HT-29 (cell line): ENCODE measurements around the gene ENSA. TPM values are rescaled to one million over a fixed set of nuclear protein-coding genes. Genes with fewer than 3 reads are reported as not detected.
A peak's percentile ranks its signal among the peaks of the same experiment; 100 is the strongest.
"Not testable (repeated sequence)": the region's sequence is repeated elsewhere in the genome, so short reads cannot be mapped to it uniquely, and the experiment has no call there.

Experiments used
- DNase-seq: peaks from one replicate; pipeline ENCODE4 v3.0.0-alpha.2; 2015; ENCODE audit warnings: low spot score
- small RNA-seq: library from RNA; depleted of rRNA; stranded (forward); fragments of <200 nt; gene quantifications from one replicate; pipeline ENCODE3, GENCODE V24; 2014
- total RNA-seq: library from RNA; depleted of rRNA; stranded (reverse); fragments of >200 nt; shearing (Covaris generic); gene quantifications from 2 replicates; pipeline ENCODE4 v1.2.3, GENCODE V29; 2014; rRNA removed

Gene ENSA
- total RNA-seq, 1 experiment from 2014 or later = 163 TPM

GRCh38 chr1:150580966-150581365 lies 48.4 kb downstream of the ENSA start:
- DNase-seq = not testable (repeated sequence)

- DNase-seq = no peak
Measured at GRCh38 chr1:150579945-150580642, 49.3 kb downstream of the ENSA start.

- DNase-seq = peak; percentile 94
Measured at GRCh38 chr1:150579110-150579944, 50.1 kb downstream of the ENSA start, which contains the start of gene MCL1. MCL1 (minus strand) TSS chr1:150579610; CDS start chr1:150579530, 80 bp downstream.

GRCh38 chr1:150578272-150579109 lies 50.9 kb downstream of the ENSA start:
- DNase-seq = peak; percentile 65

GRCh38 chr1:150577557-150578271 lies 51.7 kb downstream of the ENSA start:
- peak; percentile 53 for DNase-seq

DNA sequence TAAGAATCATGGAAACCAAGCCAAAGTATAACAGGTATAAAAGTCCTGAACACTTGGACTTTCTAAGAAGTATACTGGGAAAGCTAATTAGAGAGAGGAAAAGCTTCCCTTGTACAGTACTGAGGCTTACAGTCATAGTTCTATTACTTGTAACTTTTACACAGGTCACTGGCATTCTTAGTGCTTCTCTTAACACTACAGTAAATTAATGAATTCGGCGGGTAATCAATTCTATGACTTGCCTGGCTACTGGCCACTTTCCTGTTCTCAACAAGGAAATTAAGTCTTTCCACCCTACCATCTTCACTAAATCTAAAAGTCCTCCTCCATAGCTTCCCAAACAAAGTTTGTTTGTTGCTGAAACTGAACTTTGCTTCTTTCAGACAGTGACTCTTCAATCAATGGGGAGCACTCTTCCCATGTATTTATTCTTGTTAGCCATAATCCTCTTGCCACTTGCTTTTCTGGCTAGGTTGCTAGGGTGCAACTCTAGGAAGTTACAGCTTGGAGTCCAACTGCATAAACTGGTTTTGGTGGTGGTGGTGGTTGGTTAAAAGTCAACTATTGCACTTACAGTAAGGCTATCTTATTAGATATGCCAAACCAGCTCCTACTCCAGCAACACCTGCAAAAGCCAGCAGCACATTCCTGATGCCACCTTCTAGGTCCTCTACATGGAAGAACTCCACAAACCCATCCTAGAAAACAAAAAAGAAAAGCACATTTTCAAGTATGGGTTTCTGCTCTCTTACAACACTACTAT lies 52.4 kb downstream of the ENSA start:
- DNase-seq = peak; percentile 52

DNA sequence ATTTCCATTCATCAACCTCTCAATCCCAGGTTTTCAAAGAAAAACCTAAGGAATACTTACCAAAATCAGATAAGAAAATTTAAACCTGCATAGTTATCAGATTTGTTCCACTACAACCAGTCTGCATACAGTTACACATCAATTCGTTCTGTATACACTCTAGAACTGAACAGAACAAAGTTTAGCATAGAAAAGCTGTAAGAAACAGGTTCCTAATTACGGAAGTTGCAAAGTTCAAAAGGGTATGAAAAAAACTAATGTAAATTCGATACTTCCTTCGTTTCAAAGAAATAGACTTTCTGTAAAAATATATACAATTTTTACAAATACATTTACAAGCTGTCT lies 53.1 kb downstream of the ENSA start:
- DNase-seq = peak; percentile 28

DNA sequence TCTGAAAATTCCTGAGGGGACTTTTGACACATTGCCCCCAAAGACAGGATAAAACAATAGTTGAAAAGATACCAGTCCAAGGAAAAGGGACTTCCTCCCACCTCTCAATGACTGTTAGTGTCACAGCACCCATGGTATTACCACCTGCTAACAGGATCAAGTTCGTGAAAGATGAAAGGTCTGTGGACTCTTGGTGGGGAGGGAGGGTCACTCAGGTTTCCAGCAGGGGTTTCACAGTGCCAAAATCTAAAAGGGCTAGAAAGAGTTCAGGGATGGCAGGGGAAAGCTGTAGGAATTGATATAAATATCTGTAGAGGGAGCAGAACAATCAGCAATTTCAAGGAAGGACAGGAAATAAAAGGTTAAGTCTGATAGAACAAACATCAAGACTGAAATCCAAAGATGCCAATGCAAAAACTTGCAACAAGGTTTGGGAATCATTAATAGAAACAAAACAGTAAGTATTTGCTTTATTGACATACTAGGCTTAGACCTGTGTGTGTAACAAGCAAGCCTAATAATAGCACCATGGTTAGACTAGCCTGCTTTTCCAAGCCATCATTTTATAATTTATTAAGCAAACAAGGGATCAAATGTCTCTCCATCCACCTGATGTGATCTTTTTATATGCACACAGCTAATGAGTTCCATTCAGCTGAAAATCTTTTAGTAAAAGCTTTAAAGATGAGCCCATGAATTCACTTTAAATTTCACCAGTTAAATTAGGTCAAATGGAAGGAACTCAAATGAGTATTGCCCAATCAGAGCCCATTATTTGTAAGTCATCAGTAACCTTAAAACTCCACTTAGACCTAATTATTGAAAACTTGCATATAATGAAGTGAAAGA lies 53.7 kb downstream of the ENSA start:
- peak; percentile 33 for DNase-seq

GRCh38 chr1:150575072-150575489 lies 54.3 kb downstream of the ENSA start:
- no peak for DNase-seq

GRCh38 chr1:150574260-150575071 lies 54.9 kb downstream of the ENSA start:
- DNase-seq = peak; percentile 14

- not testable (repeated sequence) for DNase-seq
Measured at GRCh38 chr1:150573648-150574071, 55.8 kb downstream of the ENSA start.

- DNase-seq = peak; percentile 26
Measured at GRCh38 chr1:150572918-150573647, 56.3 kb downstream of the ENSA start.

Small RNA genes within 50 kb of the gene (small RNA-seq; reads per million reads assigned to genes)
- gene RF00015 (not detected), gene RF00561 (not detected)

Other genes starting within 250 kb of the ENSA start
- gene TARS2, start 142.2 kb downstream of the ENSA start, total RNA-seq = 19.8 and 37.7 TPM in 2 replicates
- 3.2 and 7.4 TPM in 2 replicates for gene ECM1, start 121.5 kb downstream of the ENSA start, total RNA-seq
- not detected in 2 replicates for gene FALEC, start 113.9 kb downstream of the ENSA start, total RNA-seq
- gene ADAMTSL4, start 80.2 kb downstream of the ENSA start, total RNA-seq = not detected in 2 replicates
- 329 and 338 TPM in 2 replicates for gene MCL1, start 50.0 kb downstream of the ENSA start, total RNA-seq
- gene GOLPH3L, start 67.5 kb upstream of the ENSA start, total RNA-seq = 4.9 and 7.7 TPM in 2 replicates
- not detected in 2 replicates for gene HORMAD1, start 91.3 kb upstream of the ENSA start, total RNA-seq
- 5.8 and 10.0 TPM in 2 replicates for gene CTSS, start 136.2 kb upstream of the ENSA start, total RNA-seq
- gene CTSK, start 178.6 kb upstream of the ENSA start, total RNA-seq = 0.61 and 1.5 TPM in 2 replicates
- 11.7 and 11.9 TPM in 2 replicates for gene ARNT, start 247.0 kb upstream of the ENSA start, total RNA-seq